HepG2 (cell line): ENCODE results near the gene AHSG. TPM values are rescaled to one million over a fixed set of nuclear protein-coding genes. Genes with fewer than 3 reads are reported as not detected.

Experiments used
- CCAR2 ChIP-seq: fragments of 200-400 bp; formaldehyde crosslinking; optimal IDR thresholded peaks from 2 replicates; pipeline ENCODE3; 2018; ENCODE audit warnings: low read depth, mild to moderate bottlenecking, low read length, moderate library complexity
- FLYWCH1 ChIP-seq: sonication (generic); formaldehyde crosslinking; IDR thresholded peaks from 2 replicates; pipeline ENCODE4 v1.8.1; 2023; ENCODE audit warnings: mild to moderate bottlenecking, missing genetic modification reagents
- HNRNPK ChIP-seq: fragments of 200-400 bp; formaldehyde crosslinking; IDR thresholded peaks from 2 replicates; pipeline ENCODE4 v1.6.1; 2018; ENCODE audit warnings: low read length, low read depth, moderate library complexity, mild to moderate bottlenecking; ENCODE audit not compliant: poor library complexity, severe bottlenecking
- NR2C2 ChIP-seq: sonication (generic); formaldehyde crosslinking; IDR thresholded peaks from 2 replicates; pipeline ENCODE4 v1.4.0; 2020; ENCODE audit warnings: missing genetic modification reagents, mild to moderate bottlenecking, moderate library complexity, borderline replicate concordance
- POLR2G ChIP-seq: fragments of 200-400 bp; formaldehyde crosslinking; IDR thresholded peaks from 2 replicates; pipeline ENCODE4 v1.6.1; 2018; ENCODE audit warnings: mild to moderate bottlenecking, low read depth, low read length, moderate library complexity
- RBM22 ChIP-seq: fragments of 200-400 bp; formaldehyde crosslinking; optimal IDR thresholded peaks from 2 replicates; pipeline ENCODE3; 2017; ENCODE audit warnings: mild to moderate bottlenecking, low read length, moderate library complexity
- SETDB1 ChIP-seq: sonication (generic); formaldehyde crosslinking; IDR thresholded peaks from 2 replicates; pipeline ENCODE4 v1.5.1; 2020; ENCODE audit warnings: missing genetic modification reagents, mild to moderate bottlenecking, borderline replicate concordance
- ZBED4 ChIP-seq: sonication (generic); formaldehyde crosslinking; IDR thresholded peaks from 2 replicates; pipeline ENCODE4 v1.4.0; 2020; ENCODE audit warnings: missing genetic modification reagents, borderline replicate concordance
- ZFAT ChIP-seq: sonication (generic); formaldehyde crosslinking; conservative IDR thresholded peaks from 2 replicates; pipeline ENCODE4 v1.8.1; 2023; ENCODE audit warnings: missing genetic modification reagents, inconsistent platforms
- ZFP36L1 ChIP-seq: sonication (generic); formaldehyde crosslinking; IDR thresholded peaks from 2 replicates; pipeline ENCODE4 v1.8.0; 2022; ENCODE audit warnings: mild to moderate bottlenecking, missing genetic modification reagents, moderate library complexity
- ZKSCAN5 ChIP-seq: sonication (generic); formaldehyde crosslinking; IDR thresholded peaks from 2 replicates; pipeline ENCODE4 v1.5.1; 2020; ENCODE audit warnings: mild to moderate bottlenecking, missing genetic modification reagents
- ZNF280D ChIP-seq: sonication (generic); formaldehyde crosslinking; IDR thresholded peaks from 2 replicates; pipeline ENCODE4 v1.5.1; 2020; ENCODE audit warnings: mild to moderate bottlenecking, missing genetic modification reagents
- ZNF446 ChIP-seq: sonication (generic); formaldehyde crosslinking; IDR thresholded peaks from 2 replicates; pipeline ENCODE4 v1.5.0; 2020; ENCODE audit warnings: mild to moderate bottlenecking, missing genetic modification reagents
- ZNF737 ChIP-seq: sonication (generic); formaldehyde crosslinking; IDR thresholded peaks from 2 replicates; pipeline ENCODE4 v1.5.0; 2020; ENCODE audit warnings: missing genetic modification reagents, mild to moderate bottlenecking, borderline replicate concordance
- ZNF766 ChIP-seq: sonication (generic); formaldehyde crosslinking; IDR thresholded peaks from 2 replicates; pipeline ENCODE4 v1.5.0; 2020; ENCODE audit warnings: missing genetic modification reagents, borderline replicate concordance
- ZNF781 ChIP-seq: sonication (generic); formaldehyde crosslinking; IDR thresholded peaks from 2 replicates; pipeline ENCODE4 v1.5.1; 2020; ENCODE audit warnings: borderline replicate concordance, mild to moderate bottlenecking, missing genetic modification reagents; ENCODE audit errors: not compliant biosample characterization
- ZNF790 ChIP-seq: sonication (generic); formaldehyde crosslinking; IDR thresholded peaks from 2 replicates; pipeline ENCODE4 v1.8.0; 2022; ENCODE audit warnings: missing genetic modification reagents, mild to moderate bottlenecking, borderline replicate concordance
- ZSCAN20 ChIP-seq: sonication (generic); formaldehyde crosslinking; IDR thresholded peaks from 2 replicates; pipeline ENCODE4 v1.4.0; 2020; ENCODE audit warnings: missing genetic modification reagents, mild to moderate bottlenecking, borderline replicate concordance
- polyA plus RNA-seq, 8 experiments: library from polyadenylated mRNA; depleted of rRNA in 3 of 8; stranded (reverse) in 7 of 8; unstranded in 1 of 8; fragments of >200 nt; fragmentation: Illumina TruSeq in 4 of 8; extraction: Trizol in 4 of 8; gene quantifications; 2 replicates each; pipeline versions ENCODE4 v1.2.1 to v1.2.3, GENCODE V29; 2011 to 2016; ENCODE audit warnings: low read depth in 4 of 8, missing spikeins in 1 of 8, mixed read lengths in 1 of 8; ENCODE audit not compliant: insufficient read depth in 1 of 8
- total RNA-seq, 5 experiments: library from RNA; depleted of rRNA; stranded (reverse); fragments of >200 nt; fragmentation: Illumina TruSeq; extraction: Trizol; gene quantifications; 2 replicates each; pipeline ENCODE4 v1.2.3, GENCODE V29; 2016; ENCODE audit warnings: low read depth in 1 of 5
- TF ChIP-seq, protein P1 (sequence below): sonication (generic); formaldehyde crosslinking; IDR thresholded peaks from 2 replicates; pipeline ENCODE4 v1.4.0; 2020; ENCODE audit warnings: missing genetic modification reagents

The AHSG gene
- total and polyA plus RNA-seq, 2 of the 13 experiments (the other 11 are each of a cell fraction or from before 2014, with no cell fraction given), result 2,043 to 19,152 TPM

DNA sequence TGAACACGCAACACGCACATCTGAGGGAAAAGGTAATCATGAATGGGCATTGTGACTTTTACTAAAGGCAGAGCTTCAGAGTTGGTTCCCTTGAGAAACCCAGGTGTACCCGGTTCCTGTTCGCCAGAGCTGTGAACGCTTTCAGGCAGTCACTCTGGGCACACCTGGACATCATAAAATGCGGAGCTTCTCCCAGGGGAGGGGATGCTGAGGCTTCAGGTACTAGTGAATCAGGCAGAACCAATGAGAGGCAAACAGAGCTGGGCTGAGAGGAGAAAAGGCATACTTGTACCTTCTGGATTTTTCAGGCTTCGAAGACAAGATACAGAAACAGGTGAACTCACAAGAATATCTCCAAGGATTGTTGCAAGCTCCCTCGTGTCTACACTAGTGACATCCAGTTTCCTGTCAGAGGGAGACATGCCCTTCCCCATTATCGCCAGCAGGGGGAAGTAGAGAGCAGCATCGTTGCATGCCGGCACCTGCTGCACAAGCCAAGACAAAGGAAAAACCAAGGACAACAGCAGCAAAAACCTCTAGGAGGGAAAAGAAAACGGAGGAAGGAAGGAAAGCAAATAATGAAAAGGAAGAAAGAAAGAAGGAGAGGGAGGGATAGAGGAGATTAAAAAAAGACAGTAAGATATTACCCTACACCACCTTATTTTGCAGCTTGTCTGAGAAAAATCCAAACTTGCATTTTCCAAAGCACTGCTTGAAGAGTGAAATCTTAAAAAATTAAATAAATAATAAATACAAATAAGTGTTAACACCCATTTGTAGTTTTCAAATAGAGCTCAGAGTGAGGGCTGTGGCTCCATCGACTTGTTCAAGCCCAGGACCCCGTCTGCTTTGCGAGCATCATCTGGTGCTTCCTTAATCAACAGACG lies 2.0 kb downstream of the AHSG start (continued):
- peak; percentile 5; the same call in 1 of the 2 replicates for TF ChIP-seq ZFAT (CRISPR knock-in tag)
- no peak for TF ChIP-seq ZNF737 (CRISPR knock-in tag)
- peak; percentile 11; the same call in 1 of the 2 replicates for TF ChIP-seq ZBED4 (CRISPR knock-in tag)
- peak; percentile 70; the same call in 1 of the 2 replicates for TF ChIP-seq ZNF766 (CRISPR knock-in tag)
- TF ChIP-seq NR2C2 (CRISPR knock-in tag), result no peak
- peak; percentile 77; the same call in 1 of the 2 replicates for TF ChIP-seq ZFP36L1 (CRISPR knock-in tag)
- TF ChIP-seq, protein P1, sequence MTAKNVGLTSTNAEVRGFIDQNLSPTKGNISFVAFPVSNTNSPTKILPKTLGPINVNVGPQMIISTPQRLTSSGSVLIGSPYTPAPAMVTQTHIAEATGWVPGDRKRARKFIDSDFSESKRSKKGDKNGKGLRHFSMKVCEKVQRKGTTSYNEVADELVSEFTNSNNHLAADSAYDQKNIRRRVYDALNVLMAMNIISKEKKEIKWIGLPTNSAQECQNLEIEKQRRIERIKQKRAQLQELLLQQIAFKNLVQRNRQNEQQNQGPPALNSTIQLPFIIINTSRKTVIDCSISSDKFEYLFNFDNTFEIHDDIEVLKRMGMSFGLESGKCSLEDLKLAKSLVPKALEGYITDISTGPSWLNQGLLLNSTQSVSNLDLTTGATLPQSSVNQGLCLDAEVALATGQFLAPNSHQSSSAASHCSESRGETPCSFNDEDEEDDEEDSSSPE, result 0 out of 2 replicates have a peak, but pooled peaks have one; percentile 26
- peak; percentile 41 for TF ChIP-seq HNRNPK
- no peak for TF ChIP-seq ZSCAN20 (CRISPR knock-in tag)
- peak; percentile 79 for TF ChIP-seq ZNF781
- TF ChIP-seq POLR2G, result no peak; the same call in 1 of the 2 replicates
- no peak; the same call in 1 of the 2 replicates for TF ChIP-seq FLYWCH1 (CRISPR knock-in tag)
- 0 out of 2 replicates have a peak, but pooled peaks have one; percentile 53 for TF ChIP-seq ZNF446 (CRISPR knock-in tag)
- peak; percentile 32 for TF ChIP-seq CCAR2
- TF ChIP-seq ZNF790, result peak; percentile 11; the same call in 1 of the 2 replicates
- no peak for TF ChIP-seq ZNF280D (CRISPR knock-in tag)
- peak; percentile 95 for TF ChIP-seq RBM22
- no peak for TF ChIP-seq SETDB1 (CRISPR knock-in tag)
- TF ChIP-seq ZKSCAN5, result no peak
